HT1080 (cell line): Measurements from ENCODE around the gene SENP1. TPM values are rescaled to one million over a fixed set of nuclear protein-coding genes. Genes with fewer than 3 reads are reported as not detected.
"Not testable (repeated sequence)": the region's sequence is repeated elsewhere in the genome, so short reads cannot be mapped to it uniquely, and the experiment has no call there.

Experiments
- DNase-seq: peaks from one replicate; pipeline ENCODE4 v3.0.0-alpha.2; 2015; ENCODE audit warnings: low read depth
- polyA plus RNA-seq, 2 experiments: library from polyadenylated mRNA; depleted of rRNA; stranded (reverse); fragments of >200 nt; gene quantifications; 2 replicates each; pipeline ENCODE4 v1.2.3, GENCODE V29; 2015
- total RNA-seq: library from RNA; depleted of rRNA; stranded (reverse); fragments of >200 nt; shearing (Covaris generic); gene quantifications from 2 replicates; pipeline ENCODE4 v1.2.3, GENCODE V29; 2014; rRNA removed

SENP1 gene
- 18.0 and 27.5 TPM in 2 replicates for total RNA-seq
- 14.3 and 19.5 TPM in 2 replicates for polyA plus RNA-seq (2015; cell fraction: cytosol; rRNA removed)
- polyA plus RNA-seq (2015; cell fraction: nucleus; rRNA removed) = 18.3 and 21.6 TPM in 2 replicates

- peak; percentile 90 for DNase-seq
Measured at GRCh38 chr12:48105867-48106680, at the start of gene SENP1. SENP1 (minus strand) TSS chr12:48106079; CDS start chr12:48101472, 4,607 bp downstream.

- DNase-seq = no peak
Measured at GRCh38 chr12:48151103-48151771, 45.4 kb upstream of the SENP1 start.

- DNase-seq = no peak
Measured at GRCh38 chr12:48145981-48146380, 40.1 kb upstream of the SENP1 start.

- no peak for DNase-seq
Measured at GRCh38 chr12:48143898-48144297, 38.0 kb upstream of the SENP1 start.

GRCh38 chr12:48142818-48143674 lies 37.2 kb upstream of the SENP1 start:
- no peak for DNase-seq

- DNase-seq = no peak
Measured at GRCh38 chr12:48135027-48135426, 29.1 kb upstream of the SENP1 start.

- DNase-seq = no peak
Measured at GRCh38 chr12:48132826-48133225, 26.9 kb upstream of the SENP1 start.

GRCh38 chr12:48131517-48131916 lies 25.6 kb upstream of the SENP1 start:
- DNase-seq = no peak

GRCh38 chr12:48129376-48129775 lies 23.5 kb upstream of the SENP1 start:
- DNase-seq = no peak

- DNase-seq = no peak
Measured at GRCh38 chr12:48128800-48129199, 22.9 kb upstream of the SENP1 start.

GRCh38 chr12:48126953-48127630 lies 21.2 kb upstream of the SENP1 start:
- DNase-seq = no peak

GRCh38 chr12:48125985-48126384 lies 20.1 kb upstream of the SENP1 start:
- no peak for DNase-seq

- not testable (repeated sequence) for DNase-seq
Measured at GRCh38 chr12:48125542-48125941, 19.7 kb upstream of the SENP1 start.

GRCh38 chr12:48123169-48123568 lies 17.3 kb upstream of the SENP1 start:
- no peak for DNase-seq

GRCh38 chr12:48122065-48122834 lies 16.4 kb upstream of the SENP1 start:
- no peak for DNase-seq

- DNase-seq = no peak
Measured at GRCh38 chr12:48121522-48121921, 15.6 kb upstream of the SENP1 start.

GRCh38 chr12:48119834-48120195 lies 13.9 kb upstream of the SENP1 start:
- no peak for DNase-seq

- peak; percentile 95 for DNase-seq
Measured at GRCh38 chr12:48119078-48119833, 13.4 kb upstream of the SENP1 start, which contains the start of gene PFKM. PFKM (plus strand) TSS chr12:48119364; CDS start chr12:48122775, 3,411 bp downstream.

- DNase-seq = no peak
Measured at GRCh38 chr12:48118284-48118871, 12.5 kb upstream of the SENP1 start.
